ENCODE data around the gene ATXN1.

DNA sequence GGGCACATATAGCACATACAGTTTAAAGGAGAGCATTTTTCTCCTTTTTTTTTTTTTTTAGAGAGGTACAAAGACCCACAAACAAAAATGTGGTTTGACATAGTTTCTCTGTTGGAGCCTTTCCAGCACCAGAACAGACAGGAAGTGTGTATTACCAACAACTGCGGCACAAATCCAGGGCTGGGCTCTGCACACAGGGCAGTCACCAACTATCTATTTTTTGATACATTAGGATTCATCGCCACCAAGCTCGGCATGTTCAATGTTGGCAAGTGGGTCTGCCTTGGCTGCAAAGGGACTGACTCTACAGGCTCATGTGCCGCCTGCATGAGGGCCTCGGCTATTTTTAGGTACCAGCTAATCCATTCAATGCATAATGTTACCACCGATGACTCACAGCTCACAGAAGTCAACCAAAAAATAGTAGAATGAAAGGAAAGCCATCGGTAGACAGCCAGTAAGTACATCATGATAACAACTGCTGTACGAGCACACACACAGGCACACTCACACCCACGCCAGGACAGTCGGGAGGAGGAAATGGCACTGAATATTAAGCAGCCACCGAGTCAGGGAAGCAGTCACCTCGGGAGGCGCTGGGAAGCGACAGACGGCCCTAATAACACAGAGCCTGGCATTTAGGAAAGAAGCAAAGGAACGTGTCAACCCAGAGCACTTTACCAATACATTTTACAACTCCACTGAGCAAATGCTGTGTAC, 441.3 kb downstream of the ATXN1 start:
- TF ChIP-seq, protein P1, sequence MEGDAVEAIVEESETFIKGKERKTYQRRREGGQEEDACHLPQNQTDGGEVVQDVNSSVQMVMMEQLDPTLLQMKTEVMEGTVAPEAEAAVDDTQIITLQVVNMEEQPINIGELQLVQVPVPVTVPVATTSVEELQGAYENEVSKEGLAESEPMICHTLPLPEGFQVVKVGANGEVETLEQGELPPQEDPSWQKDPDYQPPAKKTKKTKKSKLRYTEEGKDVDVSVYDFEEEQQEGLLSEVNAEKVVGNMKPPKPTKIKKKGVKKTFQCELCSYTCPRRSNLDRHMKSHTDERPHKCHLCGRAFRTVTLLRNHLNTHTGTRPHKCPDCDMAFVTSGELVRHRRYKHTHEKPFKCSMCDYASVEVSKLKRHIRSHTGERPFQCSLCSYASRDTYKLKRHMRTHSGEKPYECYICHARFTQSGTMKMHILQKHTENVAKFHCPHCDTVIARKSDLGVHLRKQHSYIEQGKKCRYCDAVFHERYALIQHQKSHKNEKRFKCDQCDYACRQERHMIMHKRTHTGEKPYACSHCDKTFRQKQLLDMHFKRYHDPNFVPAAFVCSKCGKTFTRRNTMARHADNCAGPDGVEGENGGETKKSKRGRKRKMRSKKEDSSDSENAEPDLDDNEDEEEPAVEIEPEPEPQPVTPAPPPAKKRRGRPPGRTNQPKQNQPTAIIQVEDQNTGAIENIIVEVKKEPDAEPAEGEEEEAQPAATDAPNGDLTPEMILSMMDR (IDR thresholded peaks at IDR 0.05; ENCODE audit: low read depth, low read length, poor library complexity, severe bottlenecking), result no peak
- TF ChIP-seq EZH2phosphoT487 (IDR thresholded peaks at IDR 0.05; ENCODE audit: borderline replicate concordance, low read length), result no peak
